Kidney (tissue), 14 donors: ENCODE results near the gene NEO1. TPM values are rescaled to one million over a fixed set of nuclear protein-coding genes. Genes with fewer than 3 reads are reported as not detected.

Source experiments
- DNase-seq, 5 donors: peaks; one replicate each; pipeline ENCODE4 v3.0.0-alpha.2; 2013 to 2020
- FAIRE-seq: peaks from 2 replicates; lab custom pipeline; 2012; peaks lifted over from hg19 to GRCh38; lab: Jason Lieb, UNC
- H3K27ac ChIP-seq, 2 donors: one replicate each; pipeline ENCODE4 v1.7.0; 2013; ENCODE audit warnings: low read depth in 2 of 2, low read length in 2 of 2, inconsistent platforms in 1 of 2
- H3K27me3 ChIP-seq: one replicate; pipeline ENCODE4 v1.7.1; 2013; ENCODE audit warnings: low read length, inconsistent platforms; ENCODE audit not compliant: control insufficient read depth, insufficient read depth
- H3K36me3 ChIP-seq, 3 donors: one replicate each; pipeline versions ENCODE4 v1.7.0 to v1.7.1; 2013; ENCODE audit warnings: low read length in 3 of 3, control low read depth in 1 of 3, inconsistent platforms in 1 of 3; ENCODE audit not compliant: insufficient read depth in 3 of 3, control insufficient read depth in 2 of 3
- H3K4me1 ChIP-seq, 3 donors: one replicate each; pipeline versions ENCODE4 v1.7.0 to v1.7.1; 2013; ENCODE audit warnings: low read length in 3 of 3, inconsistent platforms in 1 of 3, low read depth in 1 of 3; ENCODE audit not compliant: control insufficient read depth in 2 of 3, insufficient read depth in 2 of 3
- H3K4me3 ChIP-seq, 3 donors: one replicate each; pipeline versions ENCODE4 v1.7.0 to v1.8.1; 2013; ENCODE audit warnings: low read length in 3 of 3, control low read depth in 1 of 3, inconsistent platforms in 1 of 3
- H3K9ac ChIP-seq, 3 donors: one replicate each; pipeline versions ENCODE4 v1.7.0 to v1.7.1; 2013; ENCODE audit warnings: low read length in 3 of 3, control low read depth in 1 of 3, inconsistent platforms in 1 of 3
- H3K9me3 ChIP-seq, 3 donors: one replicate each; pipeline versions ENCODE4 v1.7.0 to v1.7.1; 2013; ENCODE audit warnings: low read length in 3 of 3, control low read depth in 1 of 3, inconsistent platforms in 1 of 3; ENCODE audit not compliant: control insufficient read depth in 2 of 3, insufficient read depth in 1 of 3
- intact Hi-C: fragments of 100-400 bp; cut with DNase I; formaldehyde crosslinking; loops from one replicate; pipeline ENCODE4 v1.11.1; 2022
- polyA plus RNA-seq: library from polyadenylated mRNA; stranded (reverse); fragments of 350-450 nt; fragmentation: Illumina TruSeq; extraction: RNeasy Lipid Tissue Mini Kit (QIAGEN cat#74804); gene quantifications from one replicate; pipeline ENCODE4 v1.2.3, GENCODE V29; 2014; ENCODE audit warnings: low read depth, low replicate concordance; ENCODE audit not compliant: insufficient read depth
- total RNA-seq: library from RNA; stranded (reverse); fragmentation: NEBNext Ultra II Directional; extraction: Animal tissue kit (Norgen Biotek cat#: 25700); gene quantifications from one replicate; pipeline ENCODE4 v1.2.1, GENCODE V29; 2021
- TF ChIP-seq, protein P1 (sequence below): IDR thresholded peaks from 3 replicates; pipeline ENCODE4 v1.5.1; 2012; ENCODE audit warnings: mild to moderate bottlenecking, moderate library complexity, borderline replicate concordance; ENCODE audit not compliant: insufficient read depth; ENCODE audit errors: extremely low read depth
- donor health status: control.
- donor health status: control.
- donor health status: control.
- donor health status: control.
- donor health status: control.
- donor health status: DM: yes; HTN: yes; CAD: no.
- donor health status: Normal renal cell carcinoma (clear cell type).

Gene NEO1
- total and polyA plus RNA-seq, 2 donors from 2014 or later = 12.4 to 43.3 TPM

DNA sequence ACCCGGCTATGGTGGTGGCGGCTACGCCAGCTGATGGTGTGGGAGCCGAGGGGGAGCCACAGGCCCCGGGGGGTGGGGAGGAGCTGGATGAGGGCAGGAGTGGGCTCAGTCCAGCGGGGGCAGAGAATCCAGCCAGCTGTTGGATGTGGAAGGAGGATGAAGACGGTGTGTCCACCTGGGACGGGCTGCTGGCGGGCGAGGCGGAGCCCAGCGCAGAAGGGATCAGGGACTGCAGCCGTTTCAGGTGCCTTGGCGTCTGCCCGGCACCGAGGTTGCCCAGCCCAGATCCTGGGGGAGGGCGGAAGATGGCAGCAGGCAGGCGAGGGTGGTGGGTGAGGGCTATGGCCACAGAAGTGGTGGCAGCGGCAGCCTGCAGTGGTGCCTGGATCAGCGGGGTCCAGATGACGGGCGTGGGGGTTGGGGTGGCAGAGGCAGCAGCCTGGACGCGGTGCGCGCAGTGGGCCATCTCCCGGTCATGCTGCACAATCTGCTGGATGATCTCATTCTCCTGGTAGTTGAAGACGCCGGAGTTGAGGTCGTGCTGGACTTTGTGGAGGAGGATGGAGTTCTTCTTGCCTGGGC lies 271.2 kb downstream of the NEO1 start:
- H3K4me3 ChIP-seq = no peak overlapping the region
- FAIRE-seq (no peak), DNase-seq (peak in 1 of 5 donors; percentile 37)
- H3K36me3 ChIP-seq = no peaks in the 10 kb centered on the region
- no peaks in the 10 kb centered on the region for H3K4me1 ChIP-seq
- H3K9me3 ChIP-seq = no peaks in the 10 kb centered on the region
- intact Hi-C loops = no loop called here
- no peak overlapping the region for H3K9ac ChIP-seq
- no peak overlapping the region for H3K27ac ChIP-seq
- no peaks in the 10 kb centered on the region for H3K27me3 ChIP-seq
- TF ChIP-seq, protein P1, sequence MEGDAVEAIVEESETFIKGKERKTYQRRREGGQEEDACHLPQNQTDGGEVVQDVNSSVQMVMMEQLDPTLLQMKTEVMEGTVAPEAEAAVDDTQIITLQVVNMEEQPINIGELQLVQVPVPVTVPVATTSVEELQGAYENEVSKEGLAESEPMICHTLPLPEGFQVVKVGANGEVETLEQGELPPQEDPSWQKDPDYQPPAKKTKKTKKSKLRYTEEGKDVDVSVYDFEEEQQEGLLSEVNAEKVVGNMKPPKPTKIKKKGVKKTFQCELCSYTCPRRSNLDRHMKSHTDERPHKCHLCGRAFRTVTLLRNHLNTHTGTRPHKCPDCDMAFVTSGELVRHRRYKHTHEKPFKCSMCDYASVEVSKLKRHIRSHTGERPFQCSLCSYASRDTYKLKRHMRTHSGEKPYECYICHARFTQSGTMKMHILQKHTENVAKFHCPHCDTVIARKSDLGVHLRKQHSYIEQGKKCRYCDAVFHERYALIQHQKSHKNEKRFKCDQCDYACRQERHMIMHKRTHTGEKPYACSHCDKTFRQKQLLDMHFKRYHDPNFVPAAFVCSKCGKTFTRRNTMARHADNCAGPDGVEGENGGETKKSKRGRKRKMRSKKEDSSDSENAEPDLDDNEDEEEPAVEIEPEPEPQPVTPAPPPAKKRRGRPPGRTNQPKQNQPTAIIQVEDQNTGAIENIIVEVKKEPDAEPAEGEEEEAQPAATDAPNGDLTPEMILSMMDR = no peak

DNA sequence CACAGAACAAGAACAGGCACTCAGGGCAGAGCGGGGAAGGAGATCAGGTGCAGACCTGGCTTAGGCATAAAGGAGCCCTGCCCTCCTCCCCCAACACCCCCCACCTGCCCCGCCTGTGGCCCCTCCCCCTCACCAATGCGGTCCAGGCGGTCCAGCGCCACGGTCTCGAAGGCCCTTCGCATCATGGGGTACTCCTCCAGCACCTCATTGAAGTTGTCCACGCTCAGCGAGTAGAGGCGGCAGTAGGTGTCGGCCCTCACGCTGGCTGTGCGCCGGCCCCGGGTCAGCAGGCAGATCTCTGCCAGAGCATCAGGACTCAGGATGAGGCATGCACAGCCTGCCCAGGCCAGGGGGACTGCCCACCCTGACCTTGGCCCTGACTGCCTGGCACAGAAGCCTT lies 271.7 kb downstream of the NEO1 start:
- H3K9ac ChIP-seq = no peak overlapping the region
- no peaks in the 10 kb centered on the region for H3K9me3 ChIP-seq
- no peak overlapping the region for H3K4me3 ChIP-seq
- DNase-seq (peak in 1 of 5 donors; percentile 30), FAIRE-seq (no peak)
- H3K36me3 ChIP-seq = no peaks in the 10 kb centered on the region
- TF ChIP-seq, protein P1 = no peak
- H3K27me3 ChIP-seq = no peaks in the 10 kb centered on the region
- intact Hi-C loops = no loop called here
- H3K27ac ChIP-seq = no peak overlapping the region
- H3K4me1 ChIP-seq = no peaks in the 10 kb centered on the region

DNA sequence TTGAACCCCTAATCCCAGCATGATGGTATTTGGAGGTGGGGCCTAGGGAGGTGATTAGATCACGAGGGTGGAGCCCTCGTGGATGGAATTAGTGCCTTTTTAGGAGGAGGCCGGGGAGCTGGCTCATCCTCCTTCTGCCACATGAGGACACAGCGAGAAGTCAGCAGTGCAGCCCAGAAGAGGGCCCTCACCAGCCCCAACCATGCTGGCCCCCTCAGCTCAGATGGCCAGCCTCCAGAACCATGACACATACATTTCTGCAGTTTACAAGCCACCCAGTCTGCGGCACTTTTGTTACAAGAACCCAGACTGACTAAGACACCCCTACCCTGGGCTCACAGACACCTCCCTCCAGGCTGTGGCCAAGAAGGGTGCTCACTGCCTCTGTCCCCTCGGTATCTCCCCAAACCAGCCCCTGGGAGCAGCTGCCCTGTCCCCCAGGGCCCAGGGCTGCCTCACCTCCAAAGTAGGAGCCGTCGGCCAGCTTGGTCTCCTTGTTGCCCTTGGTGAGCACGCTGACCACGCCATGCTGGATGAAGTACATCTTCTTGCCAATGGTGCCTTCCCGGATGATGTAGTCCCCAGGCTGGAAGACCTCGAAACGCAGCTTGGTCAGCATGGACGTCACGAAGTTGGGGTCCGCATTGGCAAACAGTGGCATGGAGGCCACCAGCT lies 272.4 kb downstream of the NEO1 start:
- H3K9me3 ChIP-seq = no peaks in the 10 kb centered on the region
- FAIRE-seq = no peak
- intact Hi-C loops = no loop called here
- no peak overlapping the region for H3K9ac ChIP-seq
- H3K36me3 ChIP-seq = no peaks in the 10 kb centered on the region
- TF ChIP-seq, protein P1 = no peak
- no peak overlapping the region for H3K27ac ChIP-seq
- no peak for DNase-seq
- H3K4me3 ChIP-seq = no peak overlapping the region
- H3K27me3 ChIP-seq = no peaks in the 10 kb centered on the region
- H3K4me1 ChIP-seq = no peaks in the 10 kb centered on the region
